HepG2 (cell line): Measurements from ENCODE around the gene C22orf31. TPM values are rescaled to one million over a fixed set of nuclear protein-coding genes. Genes with fewer than 3 reads are reported as not detected.
A peak's percentile ranks its signal among the peaks of the same experiment; 100 is the strongest.

ENCODE experiments used
- ATF7-NPFF ChIP-seq: sonication (generic); formaldehyde crosslinking; IDR thresholded peaks from 2 replicates; pipeline ENCODE4 v1.8.1; 2023; ENCODE audit warnings: mild to moderate bottlenecking, low read depth, missing genetic modification reagents, moderate library complexity
- CREB1 ChIP-seq, 2 experiments: fragments of 450-650 bp in 1 of 2; IDR thresholded peaks; 2 replicates each; pipeline ENCODE4 v1.6.1; 2016 to 2017; ENCODE audit warnings: control low read depth in 1 of 2, mild to moderate bottlenecking in 1 of 2, missing compliant biosample characterization in 1 of 2, missing genetic modification characterization in 1 of 2
- DMAP1 ChIP-seq: IDR thresholded peaks from 2 replicates; pipeline ENCODE4 v1.6.1; 2016
- GATAD1 ChIP-seq: IDR thresholded peaks from 2 replicates; pipeline ENCODE4 v1.6.1; 2016; ENCODE audit warnings: missing genetic modification reagents, missing compliant biosample characterization
- GATAD2A ChIP-seq: IDR thresholded peaks from 2 replicates; pipeline ENCODE4 v1.6.1; 2016
- HNRNPK ChIP-seq: fragments of 200-400 bp; formaldehyde crosslinking; IDR thresholded peaks from 2 replicates; pipeline ENCODE4 v1.6.1; 2018; ENCODE audit warnings: low read length, low read depth, moderate library complexity, mild to moderate bottlenecking; ENCODE audit not compliant: poor library complexity, severe bottlenecking
- IRF2 ChIP-seq: IDR thresholded peaks from 2 replicates; pipeline ENCODE4 v1.6.1; 2018; ENCODE audit warnings: missing genetic modification reagents, missing compliant biosample characterization
- IRX3 ChIP-seq: sonication (generic); formaldehyde crosslinking; IDR thresholded peaks from 2 replicates; pipeline ENCODE4 v1.8.1; 2023; ENCODE audit warnings: mild to moderate bottlenecking, low read depth, missing genetic modification reagents, borderline replicate concordance
- MAFG ChIP-seq: sonication (generic); formaldehyde crosslinking; IDR thresholded peaks from 2 replicates; pipeline ENCODE4 v1.5.1; 2020; ENCODE audit warnings: mild to moderate bottlenecking, missing genetic modification reagents
- MEIS2 ChIP-seq: sonication (generic); formaldehyde crosslinking; IDR thresholded peaks from 2 replicates; pipeline ENCODE4 v1.9.0; 2021; ENCODE audit warnings: mild to moderate bottlenecking, missing genetic modification reagents
- MZF1 ChIP-seq: sonication (generic); formaldehyde crosslinking; IDR thresholded peaks from 2 replicates; pipeline ENCODE4 v1.8.1; 2023; ENCODE audit warnings: mild to moderate bottlenecking, missing genetic modification reagents, borderline replicate concordance
- NR2C2 ChIP-seq: sonication (generic); formaldehyde crosslinking; IDR thresholded peaks from 2 replicates; pipeline ENCODE4 v1.4.0; 2020; ENCODE audit warnings: missing genetic modification reagents, mild to moderate bottlenecking, moderate library complexity, borderline replicate concordance
- RXRB ChIP-seq: IDR thresholded peaks from 2 replicates; pipeline ENCODE4 v1.6.1; 2016; ENCODE audit warnings: borderline replicate concordance, missing genetic modification reagents, missing compliant biosample characterization
- SIN3B ChIP-seq: fragments of 150-350 bp; IDR thresholded peaks from 2 replicates; pipeline ENCODE4 v1.6.1; 2014; ENCODE audit warnings: low read length
- SMAD9 ChIP-seq: sonication (generic); formaldehyde crosslinking; IDR thresholded peaks from 2 replicates; pipeline ENCODE4 v1.5.1; 2020; ENCODE audit warnings: mild to moderate bottlenecking, missing genetic modification reagents
- SP5 ChIP-seq: IDR thresholded peaks from 2 replicates; pipeline ENCODE4 v1.6.1; 2016; ENCODE audit warnings: low read depth, borderline replicate concordance
- YEATS2 ChIP-seq: sonication (generic); formaldehyde crosslinking; IDR thresholded peaks from 2 replicates; pipeline ENCODE4 v1.4.0; 2020; ENCODE audit warnings: missing genetic modification reagents, borderline replicate concordance
- ZBTB21 ChIP-seq: sonication (generic); formaldehyde crosslinking; IDR thresholded peaks from 2 replicates; pipeline ENCODE4 v1.4.0; 2020; ENCODE audit warnings: missing genetic modification reagents
- ZC3H13 ChIP-seq: sonication (generic); formaldehyde crosslinking; IDR thresholded peaks from 2 replicates; pipeline ENCODE4 v1.8.1; 2023; ENCODE audit warnings: mild to moderate bottlenecking, missing genetic modification reagents, moderate library complexity
- ZFP36L1 ChIP-seq: sonication (generic); formaldehyde crosslinking; IDR thresholded peaks from 2 replicates; pipeline ENCODE4 v1.8.0; 2022; ENCODE audit warnings: mild to moderate bottlenecking, missing genetic modification reagents, moderate library complexity
- ZNF253 ChIP-seq: sonication (generic); formaldehyde crosslinking; IDR thresholded peaks from 2 replicates; pipeline ENCODE4 v1.8.0; 2022; ENCODE audit warnings: mild to moderate bottlenecking, missing genetic modification reagents, borderline replicate concordance
- ZNF337 ChIP-seq: sonication (generic); formaldehyde crosslinking; IDR thresholded peaks from 2 replicates; pipeline ENCODE4 v1.5.1; 2020; ENCODE audit warnings: missing genetic modification reagents, low read depth, mild to moderate bottlenecking, borderline replicate concordance
- ZNF510 ChIP-seq: sonication (generic); formaldehyde crosslinking; IDR thresholded peaks from 2 replicates; pipeline ENCODE4 v1.4.0; 2020; ENCODE audit warnings: low read depth, mild to moderate bottlenecking, missing genetic modification reagents
- ZNF556 ChIP-seq: sonication (generic); formaldehyde crosslinking; IDR thresholded peaks from 2 replicates; pipeline ENCODE4 v1.4.0; 2020; ENCODE audit warnings: mild to moderate bottlenecking, missing genetic modification reagents, borderline replicate concordance
- ZNF709 ChIP-seq: sonication (generic); formaldehyde crosslinking; IDR thresholded peaks from 2 replicates; pipeline ENCODE4 v1.5.0; 2020; ENCODE audit warnings: mild to moderate bottlenecking, missing genetic modification reagents
- ZNF720 ChIP-seq: sonication (generic); formaldehyde crosslinking; IDR thresholded peaks from 2 replicates; pipeline ENCODE4 v1.4.0; 2020; ENCODE audit warnings: missing genetic modification reagents
- ZNF776 ChIP-seq: sonication (generic); formaldehyde crosslinking; IDR thresholded peaks from 2 replicates; pipeline ENCODE4 v1.4.0; 2020; ENCODE audit warnings: mild to moderate bottlenecking, missing genetic modification reagents
- polyA plus RNA-seq, 8 experiments: library from polyadenylated mRNA; depleted of rRNA in 3 of 8; stranded (reverse) in 7 of 8; unstranded in 1 of 8; fragments of >200 nt; fragmentation: Illumina TruSeq in 4 of 8; extraction: Trizol in 4 of 8; gene quantifications; 2 replicates each; pipeline versions ENCODE4 v1.2.1 to v1.2.3, GENCODE V29; 2011 to 2016; ENCODE audit warnings: low read depth in 4 of 8, missing spikeins in 1 of 8, mixed read lengths in 1 of 8; ENCODE audit not compliant: insufficient read depth in 1 of 8
- total RNA-seq, 5 experiments: library from RNA; depleted of rRNA; stranded (reverse); fragments of >200 nt; fragmentation: Illumina TruSeq; extraction: Trizol; gene quantifications; 2 replicates each; pipeline ENCODE4 v1.2.3, GENCODE V29; 2016; ENCODE audit warnings: low read depth in 1 of 5
- TF ChIP-seq, protein P1 (sequence below): sonication (generic); formaldehyde crosslinking; IDR thresholded peaks from 2 replicates; pipeline ENCODE4 v1.4.0; 2020; ENCODE audit warnings: mild to moderate bottlenecking, missing genetic modification reagents, borderline replicate concordance
- TF ChIP-seq, protein P2 (sequence below): sonication (generic); formaldehyde crosslinking; IDR thresholded peaks from 2 replicates; pipeline ENCODE4 v1.4.0; 2020; ENCODE audit warnings: mild to moderate bottlenecking, missing genetic modification reagents

C22orf31 gene
- total and polyA plus RNA-seq, 2 of the 13 experiments (the other 11 are each of a cell fraction or from before 2014, with no cell fraction given): not detected

DNA sequence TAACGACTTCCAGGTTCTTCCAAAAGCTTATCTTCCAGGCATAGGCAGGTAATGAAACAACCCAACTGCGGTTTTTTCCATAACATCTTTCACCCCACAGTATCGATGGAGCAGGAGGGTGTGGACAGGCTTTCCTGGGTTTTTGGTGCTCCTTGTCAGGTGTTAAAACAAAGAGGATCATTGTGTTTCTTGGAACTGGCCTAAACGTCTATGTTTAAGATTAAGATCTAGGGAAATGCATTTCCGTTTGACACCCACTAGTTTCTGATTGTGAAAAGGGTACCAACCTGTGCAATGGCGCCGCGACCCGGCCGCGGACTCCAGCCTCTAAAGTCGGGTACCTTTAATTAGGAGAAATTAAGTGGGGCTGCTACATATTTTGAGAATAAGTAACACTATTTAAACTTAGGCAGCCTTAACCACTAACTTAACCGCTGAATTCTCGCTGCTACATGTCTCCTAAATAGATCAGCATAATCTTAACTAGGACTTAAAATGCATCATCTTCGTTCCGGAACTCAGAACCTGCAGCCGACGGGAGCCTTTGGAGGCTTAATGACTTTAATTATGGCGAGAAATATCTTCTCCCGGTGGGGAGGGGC lies 31.5 kb downstream of the C22orf31 start (continued):
- no peak for TF ChIP-seq YEATS2 (CRISPR knock-in tag)
- TF ChIP-seq SIN3B: no peak
- no peak for TF ChIP-seq DMAP1
- no peak for TF ChIP-seq CREB1 (IDR thresholded peaks at IDR 0.05)
- no peak for TF ChIP-seq CREB1 (CRISPR knock-in tag; IDR thresholded peaks at IDR 0.05)
- TF ChIP-seq ZBTB21 (CRISPR knock-in tag): no peak
- TF ChIP-seq ZNF510: no peak
- no peak; the same call in 1 of the 2 replicates for TF ChIP-seq GATAD1
- peak; percentile 33; the same call in 1 of the 2 replicates for TF ChIP-seq MEIS2 (CRISPR knock-in tag)
- peak; percentile 0; the same call in 1 of the 2 replicates for TF ChIP-seq ATF7-NPFF (CRISPR knock-in tag)
- TF ChIP-seq IRF2 (CRISPR knock-in tag): no peak
- TF ChIP-seq, protein P1, sequence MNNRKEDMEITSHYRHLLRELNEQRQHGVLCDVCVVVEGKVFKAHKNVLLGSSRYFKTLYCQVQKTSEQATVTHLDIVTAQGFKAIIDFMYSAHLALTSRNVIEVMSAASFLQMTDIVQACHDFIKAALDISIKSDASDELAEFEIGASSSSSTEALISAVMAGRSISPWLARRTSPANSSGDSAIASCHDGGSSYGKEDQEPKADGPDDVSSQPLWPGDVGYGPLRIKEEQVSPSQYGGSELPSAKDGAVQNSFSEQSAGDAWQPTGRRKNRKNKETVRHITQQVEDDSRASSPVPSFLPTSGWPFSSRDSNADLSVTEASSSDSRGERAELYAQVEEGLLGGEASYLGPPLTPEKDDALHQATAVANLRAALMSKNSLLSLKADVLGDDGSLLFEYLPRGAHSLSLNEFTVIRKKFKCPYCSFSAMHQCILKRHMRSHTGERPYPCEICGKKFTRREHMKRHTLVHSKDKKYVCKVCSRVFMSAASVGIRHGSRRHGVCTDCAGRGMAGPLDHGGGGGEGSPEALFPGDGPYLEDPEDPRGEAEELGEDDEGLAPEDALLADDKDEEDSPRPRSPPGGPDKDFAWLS (CRISPR knock-in tag): no peak
- TF ChIP-seq ZNF556 (CRISPR knock-in tag): no peak
- TF ChIP-seq IRX3 (CRISPR knock-in tag): no peak
- TF ChIP-seq, protein P2, sequence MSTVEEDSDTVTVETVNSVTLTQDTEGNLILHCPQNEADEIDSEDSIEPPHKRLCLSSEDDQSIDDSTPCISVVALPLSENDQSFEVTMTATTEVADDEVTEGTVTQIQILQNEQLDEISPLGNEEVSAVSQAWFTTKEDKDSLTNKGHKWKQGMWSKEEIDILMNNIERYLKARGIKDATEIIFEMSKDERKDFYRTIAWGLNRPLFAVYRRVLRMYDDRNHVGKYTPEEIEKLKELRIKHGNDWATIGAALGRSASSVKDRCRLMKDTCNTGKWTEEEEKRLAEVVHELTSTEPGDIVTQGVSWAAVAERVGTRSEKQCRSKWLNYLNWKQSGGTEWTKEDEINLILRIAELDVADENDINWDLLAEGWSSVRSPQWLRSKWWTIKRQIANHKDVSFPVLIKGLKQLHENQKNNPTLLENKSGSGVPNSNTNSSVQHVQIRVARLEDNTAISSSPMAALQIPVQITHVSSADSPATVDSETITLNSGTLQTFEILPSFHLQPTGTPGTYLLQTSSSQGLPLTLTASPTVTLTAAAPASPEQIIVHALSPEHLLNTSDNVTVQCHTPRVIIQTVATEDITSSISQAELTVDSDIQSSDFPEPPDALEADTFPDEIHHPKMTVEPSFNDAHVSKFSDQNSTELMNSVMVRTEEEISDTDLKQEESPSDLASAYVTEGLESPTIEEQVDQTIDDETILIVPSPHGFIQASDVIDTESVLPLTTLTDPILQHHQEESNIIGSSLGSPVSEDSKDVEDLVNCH (CRISPR knock-in tag): no peak
- no peak for TF ChIP-seq ZNF709 (CRISPR knock-in tag)
- no peak for TF ChIP-seq HNRNPK
- TF ChIP-seq MZF1: no peak
- no peak for TF ChIP-seq ZC3H13
- TF ChIP-seq SMAD9 (CRISPR knock-in tag): no peak
- peak; percentile 20; the same call in 1 of the 2 replicates for TF ChIP-seq ZFP36L1 (CRISPR knock-in tag)
- no peak for TF ChIP-seq ZNF776 (CRISPR knock-in tag)
- TF ChIP-seq NR2C2 (CRISPR knock-in tag): no peak
- no peak for TF ChIP-seq RXRB
- TF ChIP-seq ZNF720 (CRISPR knock-in tag): no peak
- 0 out of 2 replicates have a peak, but pooled peaks have one; percentile 9 for TF ChIP-seq GATAD2A
- TF ChIP-seq SP5 (CRISPR knock-in tag): 0 out of 2 replicates have a peak, but pooled peaks have one; percentile 20
- TF ChIP-seq ZNF337 (CRISPR knock-in tag): no peak
- no peak for TF ChIP-seq ZNF253 (CRISPR knock-in tag)
- no peak for TF ChIP-seq MAFG (CRISPR knock-in tag)
